IPS-18c (cell line): ENCODE measurements around the gene GGT5.

Experiments used
- H3K4me3 ChIP-seq: 2 replicates; pipeline ENCODE4 v1.7.0; 2013; ENCODE audit warnings: low read depth, mild to moderate bottlenecking, low read length, moderate library complexity; ENCODE audit not compliant: insufficient read depth
- H3K9me3 ChIP-seq: one replicate; pipeline ENCODE4 v1.6.1; 2013; ENCODE audit warnings: mild to moderate bottlenecking, low read length, moderate library complexity; ENCODE audit not compliant: control insufficient read depth, insufficient read depth

Gene GGT5

GRCh38 chr22:24181088-24181995 is 63.5 kb downstream of the GGT5 start, which contains the start of gene SUSD2:
SUSD2 (plus strand) TSS chr22:24181487; CDS start chr22:24181520, 33 bp downstream.
- Histone ChIP-seq H3K9me3 (peaks cover 3% of the 10 kb centered on the region), H3K4me3 (no peak within 1 kb of the TSS)

- peaks cover 3% of the 10 kb centered on the region for H3K9me3 ChIP-seq
- H3K4me3 ChIP-seq = no peak overlapping the region
These were observed 64.4 kb downstream of the GGT5 start for GRCh38 chr22:24180316-24181087.

- H3K4me3 ChIP-seq = no peak overlapping the region
- peaks cover 1% of the 10 kb centered on the region for H3K9me3 ChIP-seq
These were observed 65.2 kb downstream of the GGT5 start for GRCh38 chr22:24179478-24180210.

GRCh38 chr22:24178502-24179440 is 66.1 kb downstream of the GGT5 start:
- H3K4me3 ChIP-seq = no peak overlapping the region
- H3K9me3 ChIP-seq = no peaks in the 10 kb centered on the region

DNA sequence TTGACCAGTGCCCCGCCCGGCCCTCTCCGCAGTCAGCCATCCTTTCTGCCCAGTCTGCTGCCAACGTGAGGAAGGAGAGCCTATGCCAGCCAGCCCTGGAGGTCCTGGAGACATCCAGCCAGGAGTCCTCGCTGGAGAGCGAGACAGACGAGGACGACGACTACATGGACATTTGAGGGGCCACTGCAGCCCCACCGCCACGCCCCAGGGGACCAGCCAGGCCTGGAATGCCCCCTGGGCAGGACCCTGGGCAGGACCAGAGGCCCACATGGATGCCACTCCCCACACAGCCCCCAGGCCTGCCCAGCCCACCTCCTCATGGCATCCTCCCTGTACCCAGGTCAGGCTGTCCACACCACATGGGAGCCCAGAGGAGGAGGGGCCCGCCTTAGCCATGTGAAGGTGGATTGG is 66.9 kb downstream of the GGT5 start:
- Histone ChIP-seq H3K9me3 (no peaks in the 10 kb centered on the region), H3K4me3 (no peak overlapping the region)

GRCh38 chr22:24177456-24177855 is 67.4 kb downstream of the GGT5 start:
- Histone ChIP-seq H3K9me3 (no peaks in the 10 kb centered on the region), H3K4me3 (no peak overlapping the region)

- no peak overlapping the region for H3K4me3 ChIP-seq
- H3K9me3 ChIP-seq = no peaks in the 10 kb centered on the region
These were observed 67.8 kb downstream of the GGT5 start for GRCh38 chr22:24177045-24177444.

- H3K4me3 ChIP-seq = no peak overlapping the region
- H3K9me3 ChIP-seq = no peaks in the 10 kb centered on the region
These were observed 68.3 kb downstream of the GGT5 start for GRCh38 chr22:24176630-24177029.

- Histone ChIP-seq H3K4me3 (no peak overlapping the region), H3K9me3 (no peaks in the 10 kb centered on the region)
These were observed 68.8 kb downstream of the GGT5 start for GRCh38 chr22:24176040-24176439.

DNA sequence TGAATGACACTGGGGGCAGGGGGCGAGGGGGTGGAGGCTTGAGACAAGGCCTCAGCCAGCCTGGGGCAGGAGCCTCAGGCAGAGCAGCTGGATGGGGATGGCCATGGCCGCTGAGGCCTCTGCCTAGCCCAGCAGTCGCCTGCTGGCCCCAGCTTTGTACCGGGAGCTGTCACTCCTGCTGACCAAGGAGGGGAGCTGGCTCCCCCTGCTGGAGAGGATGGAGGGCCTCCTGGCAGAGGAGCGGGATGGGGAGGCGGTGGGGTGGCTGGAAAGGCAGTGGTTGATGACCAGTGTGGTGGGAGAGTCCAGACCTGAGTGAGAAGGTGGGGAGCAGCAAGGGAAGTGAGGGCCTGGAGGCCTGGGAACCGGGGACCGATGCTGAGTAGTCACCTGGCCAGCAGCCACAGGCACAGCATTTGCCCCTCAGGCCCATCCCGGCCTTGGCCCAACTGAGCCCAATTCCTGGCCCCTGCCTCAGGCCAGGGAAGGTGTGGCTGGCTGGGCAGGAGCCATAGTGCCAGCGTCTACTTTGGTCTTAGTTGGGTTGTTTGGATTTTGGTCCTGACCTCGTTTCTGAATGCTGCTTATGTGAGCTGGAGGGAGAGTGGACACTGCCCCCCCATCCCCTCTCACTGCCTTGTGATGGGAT is 69.6 kb downstream of the GGT5 start:
- Histone ChIP-seq H3K4me3 (no peak overlapping the region), H3K9me3 (no peaks in the 10 kb centered on the region)

DNA sequence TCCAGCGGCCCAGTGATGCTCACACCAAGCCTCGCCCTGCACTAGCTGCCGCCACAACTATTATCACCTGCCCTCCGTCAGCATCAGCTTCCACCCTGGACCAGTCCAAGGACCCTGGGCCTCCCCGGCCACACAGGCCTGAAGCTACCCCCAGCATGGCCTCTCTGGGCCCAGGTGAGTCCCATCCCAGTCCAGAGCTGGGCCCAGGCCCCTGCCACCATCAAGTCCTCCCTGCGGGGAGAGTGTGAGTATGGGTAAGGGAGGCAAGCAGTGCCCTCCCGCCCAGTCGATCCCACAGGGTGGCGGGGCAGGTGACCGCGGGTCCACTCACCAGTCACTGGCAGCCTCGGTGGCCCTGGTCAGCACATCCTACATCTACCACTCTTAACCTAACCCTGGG is 73.1 kb downstream of the GGT5 start:
- Histone ChIP-seq H3K9me3 (no peaks in the 10 kb centered on the region), H3K4me3 (no peak overlapping the region)

- no peak overlapping the region for H3K4me3 ChIP-seq
- H3K9me3 ChIP-seq = no peaks in the 10 kb centered on the region
These were observed 74.2 kb downstream of the GGT5 start for GRCh38 chr22:24170632-24171031.

DNA sequence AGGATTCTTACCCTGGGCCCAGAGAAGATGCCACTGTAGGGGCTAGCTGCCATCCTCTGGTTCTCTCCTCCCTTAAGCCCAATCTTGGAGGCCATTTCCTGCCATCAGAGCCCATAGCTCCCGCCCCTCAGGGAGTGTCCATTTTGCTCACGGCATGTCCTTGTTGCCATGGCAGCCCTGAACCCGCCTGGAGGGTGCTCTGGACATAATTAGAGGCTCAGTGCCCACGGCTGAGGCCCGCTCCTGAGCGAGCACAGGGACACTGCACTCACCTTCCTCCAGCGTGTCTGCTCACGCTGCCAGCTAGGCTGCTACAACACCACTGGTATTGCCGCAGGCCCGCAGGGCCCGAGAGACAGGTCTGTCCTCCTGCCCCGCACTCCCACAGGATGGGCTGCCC is 74.7 kb downstream of the GGT5 start:
- no peaks in the 10 kb centered on the region for H3K9me3 ChIP-seq
- no peak overlapping the region for H3K4me3 ChIP-seq
